ENCODE data around the gene FAM9A. TPM values are rescaled to one million over a fixed set of nuclear protein-coding genes. Genes with fewer than 3 reads are reported as not detected.
"Not testable (repeated sequence)": the region's sequence is repeated elsewhere in the genome, so short reads cannot be mapped to it uniquely, and the experiment has no call there.

Gene FAM9A
- total and polyA plus RNA-seq, 2 of the 8 experiments (the other 6 are each of a cell fraction or from before 2014, with no cell fraction given) = not detected

DNA sequence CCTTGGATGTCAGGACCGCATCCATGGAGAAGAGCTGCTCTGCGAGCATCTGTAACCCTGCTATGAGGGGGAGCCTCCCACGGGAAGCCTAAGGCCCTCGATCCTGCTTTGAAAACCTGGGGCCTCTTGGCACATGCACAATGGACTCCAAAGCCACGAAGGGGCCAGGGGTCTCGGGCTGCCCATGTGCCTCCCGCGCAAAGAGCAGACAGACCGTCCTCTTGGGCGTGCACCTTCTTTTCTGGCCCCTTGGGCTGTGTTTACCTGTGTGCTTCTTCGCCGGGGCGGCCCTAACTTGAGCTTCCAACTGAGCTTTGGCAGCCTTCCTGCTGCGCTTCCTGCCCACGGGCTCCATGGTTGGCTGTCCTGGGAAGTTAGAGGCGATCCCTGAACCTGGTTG is 2.5 kb downstream of the FAM9A start:
- H3K18ac ChIP-seq (ENCODE audit: extremely low read depth, low read length); H3K79me2 ChIP-seq (ENCODE audit: control insufficient read depth in 1 of 2, insufficient read depth in 2 of 2, low read length in 2 of 2); H2AK5ac ChIP-seq (ENCODE audit: low read depth, low read length); H3K14ac ChIP-seq (ENCODE audit: insufficient read length); H3K23me2 ChIP-seq (ENCODE audit: low read depth, low read length); H3K27ac ChIP-seq (ENCODE audit: low read depth, low read length); H3K4me2 ChIP-seq (ENCODE audit: insufficient read depth in 1 of 2, low read depth in 2 of 2, low read length in 2 of 2); POLR2A ChIA-PET (ENCODE audit: partially characterized antibody); DNase-seq (ENCODE audit: low read depth in 1 of 2, low spot score in 2 of 2); H2AFZ ChIP-seq (ENCODE audit: low read length); H4K20me1 ChIP-seq (replicated peaks in 1 of 2; ENCODE audit: control insufficient read depth in 1 of 2, insufficient read depth in 2 of 2, low read length in 2 of 2); H3K27me3 ChIP-seq (replicated peaks in 1 of 4; ENCODE audit: control insufficient read depth in 3 of 4, extremely low read depth in 1 of 4, insufficient read depth in 3 of 4, low read length in 3 of 4); H3K9ac ChIP-seq (replicated peaks in 1 of 4; ENCODE audit: extremely low read depth in 1 of 4, low read depth in 3 of 4, low read length in 3 of 4); H3K4me3 ChIP-seq (ENCODE audit: extremely low read depth in 1 of 4, insufficient read depth in 2 of 4, low read depth in 3 of 4, low read length in 4 of 4); H3K36me3 ChIP-seq (ENCODE audit: control insufficient read depth in 2 of 4, insufficient read depth in 4 of 4, low read length in 3 of 4); H2BK20ac ChIP-seq (ENCODE audit: low read length); H3K4me1 ChIP-seq (replicated peaks in 1 of 4; ENCODE audit: control insufficient read depth in 3 of 4, insufficient read depth in 4 of 4, low read length in 3 of 4); H3K9me3 ChIP-seq (ENCODE audit: insufficient read depth in 2 of 2, low read depth in 1 of 2, low read length in 1 of 2); H2BK12ac ChIP-seq (ENCODE audit: low read depth, low read length); H3K4ac ChIP-seq (replicated peaks; ENCODE audit: insufficient read length, low read depth, low read length); H2BK120ac ChIP-seq (replicated peaks; ENCODE audit: low read depth, low read length); H3K79me1 ChIP-seq (ENCODE audit: low read depth, low read length); H2BK15ac ChIP-seq (ENCODE audit: low read length); H4K5ac ChIP-seq (ENCODE audit: insufficient read length, low read depth, low read length); H2BK5ac ChIP-seq (ENCODE audit: low read depth, low read length); H4K91ac ChIP-seq (replicated peaks; ENCODE audit: insufficient read length, low read length); H4K8ac ChIP-seq (ENCODE audit: extremely low read depth, insufficient read depth, low read length); FAIRE-seq; H3K56ac ChIP-seq (replicated peaks; ENCODE audit: insufficient read length, low read depth, low read length); H3K23ac ChIP-seq (ENCODE audit: insufficient read length): not testable (repeated sequence)
- CTCF ChIA-PET (ENCODE audit: partially characterized antibody) = interaction anchor here (0.9 to 1.6 kb wide), 2 partner anchors 16 kb away, joined by 4 read pairs; no protein-coding TSS in a partner anchor
- 89% methylated on average over 3 of the region's 16 CpGs; no CpG with 5 or more reads in 1 of the 2 experiments for WGBS, 2 experiments (ENCODE audit: extremely low coverage in 1 of 2, insufficient coverage in 1 of 2, insufficient read length in 1 of 2, insufficient replicate concordance in 2 of 2, low coverage in 1 of 2, low lambda C conversion rate in 2 of 2, missing lambda C conversion rate in 1 of 2)

DNA sequence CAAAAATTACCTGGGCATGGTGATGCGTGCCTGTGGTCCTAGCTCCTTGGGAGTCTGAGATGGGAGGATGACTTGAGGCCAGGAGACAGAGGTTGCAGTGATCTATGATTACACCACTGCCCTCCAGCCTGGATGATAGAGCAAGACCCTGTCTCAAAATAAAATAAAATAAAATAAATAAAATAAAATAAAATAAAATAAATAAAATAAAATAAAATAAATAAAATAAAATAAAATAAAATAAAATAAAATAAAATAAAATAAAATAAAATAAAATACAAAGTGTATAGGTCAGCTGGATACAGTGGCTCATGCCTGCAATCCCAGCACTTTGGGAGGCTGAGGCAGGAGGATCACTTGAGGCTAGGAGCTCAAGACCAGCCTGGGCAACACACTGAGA is 14.1 kb downstream of the FAM9A start:
- H3K36me3 ChIP-seq (ENCODE audit: control insufficient read depth in 2 of 4, insufficient read depth in 4 of 4, low read length in 3 of 4); H2BK12ac ChIP-seq (ENCODE audit: low read depth, low read length); POLR2A ChIA-PET (ENCODE audit: partially characterized antibody); H3K27me3 ChIP-seq (replicated peaks in 1 of 4; ENCODE audit: control insufficient read depth in 3 of 4, extremely low read depth in 1 of 4, insufficient read depth in 3 of 4, low read length in 3 of 4); H2AFZ ChIP-seq (ENCODE audit: low read length); H2BK5ac ChIP-seq (ENCODE audit: low read depth, low read length); H4K20me1 ChIP-seq (replicated peaks in 1 of 2; ENCODE audit: control insufficient read depth in 1 of 2, insufficient read depth in 2 of 2, low read length in 2 of 2); H4K91ac ChIP-seq (replicated peaks; ENCODE audit: insufficient read length, low read length); H2AK5ac ChIP-seq (ENCODE audit: low read depth, low read length); H4K5ac ChIP-seq (ENCODE audit: insufficient read length, low read depth, low read length); H3K4me3 ChIP-seq (ENCODE audit: extremely low read depth in 1 of 4, insufficient read depth in 2 of 4, low read depth in 3 of 4, low read length in 4 of 4); H3K4me2 ChIP-seq (ENCODE audit: insufficient read depth in 1 of 2, low read depth in 2 of 2, low read length in 2 of 2); H3K14ac ChIP-seq (ENCODE audit: insufficient read length); H3K23ac ChIP-seq (ENCODE audit: insufficient read length); DNase-seq (ENCODE audit: low read depth in 1 of 2, low spot score in 2 of 2); FAIRE-seq; H2BK120ac ChIP-seq (replicated peaks; ENCODE audit: low read depth, low read length); H3K18ac ChIP-seq (ENCODE audit: extremely low read depth, low read length); H3K56ac ChIP-seq (replicated peaks; ENCODE audit: insufficient read length, low read depth, low read length); H3K27ac ChIP-seq (ENCODE audit: low read depth, low read length); H3K9ac ChIP-seq (replicated peaks in 1 of 4; ENCODE audit: extremely low read depth in 1 of 4, low read depth in 3 of 4, low read length in 3 of 4); H3K23me2 ChIP-seq (ENCODE audit: low read depth, low read length); H3K4ac ChIP-seq (replicated peaks; ENCODE audit: insufficient read length, low read depth, low read length); H2BK20ac ChIP-seq (ENCODE audit: low read length); H3K9me3 ChIP-seq (ENCODE audit: insufficient read depth in 2 of 2, low read depth in 1 of 2, low read length in 1 of 2); H4K8ac ChIP-seq (ENCODE audit: extremely low read depth, insufficient read depth, low read length); H3K79me2 ChIP-seq (ENCODE audit: control insufficient read depth in 1 of 2, insufficient read depth in 2 of 2, low read length in 2 of 2); H2BK15ac ChIP-seq (ENCODE audit: low read length); H3K79me1 ChIP-seq (ENCODE audit: low read depth, low read length); H3K4me1 ChIP-seq (replicated peaks in 1 of 4; ENCODE audit: control insufficient read depth in 3 of 4, insufficient read depth in 4 of 4, low read length in 3 of 4): not testable (repeated sequence)
- WGBS, 2 experiments (ENCODE audit: extremely low coverage in 1 of 2, insufficient coverage in 1 of 2, insufficient read length in 1 of 2, insufficient replicate concordance in 2 of 2, low coverage in 1 of 2, low lambda C conversion rate in 2 of 2, missing lambda C conversion rate in 1 of 2) = 94% methylated on average over 1 of the region's 1 CpG; no CpG with 5 or more reads in 1 of the 2 experiments
- CTCF ChIA-PET (ENCODE audit: partially characterized antibody) = interaction anchor here (0.7 to 0.8 kb wide), 2 partner anchors 57 to 286 kb away, joined by 3 read pairs; no protein-coding TSS in a partner anchor

All from H1 (cell line).